Forelimb muscle (tissue), 1 donor: ENCODE data around the gene DNAJC9. TPM values are rescaled to one million over a fixed set of nuclear protein-coding genes. Genes with fewer than 3 reads are reported as not detected.
"Not testable (repeated sequence)": the region's sequence is repeated elsewhere in the genome, so short reads cannot be mapped to it uniquely, and the experiment has no call there.

Source experiments
- DNase-seq: peaks from one replicate; pipeline ENCODE4 v3.0.0-alpha.2; 2013; ENCODE audit warnings: low read depth
- polyA plus RNA-seq: library from polyadenylated mRNA; unstranded; fragments of 120-200 nt; gene quantifications from one replicate; pipeline ENCODE4 v1.2.1, GENCODE V29; 2013; ENCODE audit not compliant: insufficient read length

The DNAJC9 gene
- 19.8 TPM for polyA plus RNA-seq

- peak; percentile 81 for DNase-seq
Measured at GRCh38 chr10:73246646-73247508, at the start of gene DNAJC9. DNAJC9 (minus strand) TSS chr10:73247255; CDS start chr10:73247189, 66 bp downstream.

- no peak for DNase-seq
Measured at GRCh38 chr10:73293461-73293860, 46.4 kb upstream of the DNAJC9 start.

- DNase-seq = no peak
Measured at GRCh38 chr10:73289958-73290357, 42.9 kb upstream of the DNAJC9 start.

GRCh38 chr10:73287441-73287840, 40.4 kb upstream of the DNAJC9 start:
- DNase-seq = no peak

- no peak for DNase-seq
Measured at GRCh38 chr10:73281097-73281496, 34.0 kb upstream of the DNAJC9 start.

- DNase-seq = no peak
Measured at GRCh38 chr10:73264423-73264822, 17.4 kb upstream of the DNAJC9 start.

- no peak for DNase-seq
Measured at GRCh38 chr10:73263693-73264347, 16.8 kb upstream of the DNAJC9 start.

- no peak for DNase-seq
Measured at GRCh38 chr10:73262880-73263555, 16.0 kb upstream of the DNAJC9 start.

- no peak for DNase-seq
Measured at GRCh38 chr10:73262105-73262730, 15.2 kb upstream of the DNAJC9 start.

GRCh38 chr10:73261362-73261995, 14.4 kb upstream of the DNAJC9 start:
- DNase-seq = no peak

GRCh38 chr10:73258612-73259011, 11.6 kb upstream of the DNAJC9 start:
- DNase-seq = not testable (repeated sequence)

- DNase-seq = no peak
Measured at GRCh38 chr10:73253225-73253555, 6.1 kb upstream of the DNAJC9 start.

GRCh38 chr10:73252445-73253224, 5.6 kb upstream of the DNAJC9 start, which contains the start of gene MRPS16:
MRPS16 (minus strand) TSS chr10:73252644; CDS start chr10:73252482, 162 bp downstream.
- peak; percentile 96 for DNase-seq

- no peak for DNase-seq
Measured at GRCh38 chr10:73251683-73252444, 4.8 kb upstream of the DNAJC9 start.

- no peak for DNase-seq
Measured at GRCh38 chr10:73248259-73248724, 1.2 kb upstream of the DNAJC9 start.

GRCh38 chr10:73247509-73248258, 629 bp upstream of the DNAJC9 start:
- DNase-seq = no peak

GRCh38 chr10:73246322-73246645, 771 bp downstream of the DNAJC9 start:
- no peak for DNase-seq

- DNase-seq = no peak
Measured at GRCh38 chr10:73244866-73245477, 2.1 kb downstream of the DNAJC9 start.

- DNase-seq = no peak
Measured at GRCh38 chr10:73239908-73240307, 7.1 kb downstream of the DNAJC9 start.
